Measurements from ENCODE around the gene SUGP1.

DNA sequence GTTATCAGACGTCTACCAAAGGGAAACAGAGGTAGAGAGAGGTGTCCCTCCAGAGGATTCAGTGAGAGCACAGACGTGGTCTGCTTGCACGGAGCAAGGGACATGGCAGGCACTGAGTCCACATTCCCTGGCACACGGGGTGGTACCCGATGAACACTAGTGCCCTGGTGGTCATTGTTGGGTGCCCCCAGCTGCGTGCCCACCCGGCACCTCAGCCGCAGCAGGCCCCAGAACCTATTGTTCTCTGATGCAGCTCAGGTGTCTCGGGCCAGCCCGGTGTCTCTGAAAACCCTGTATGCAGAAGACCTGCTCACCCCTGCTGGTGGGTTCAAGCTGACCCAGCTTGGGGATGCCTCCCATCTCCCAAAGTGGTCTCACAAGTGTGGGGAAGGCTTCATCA is 11.9 kb downstream of the SUGP1 start:
- no peak for TF ChIP-seq CTCF (IDR thresholded peaks at IDR 0.05)
- TF ChIP-seq POLR2A (IDR thresholded peaks at IDR 0.05): no peak
